K562 (cell line): ENCODE results near the gene GNPTAB. TPM values are rescaled to one million over a fixed set of nuclear protein-coding genes. Genes with fewer than 3 reads are reported as not detected.

Source experiments
- CBX5 ChIP-seq: IDR thresholded peaks from 2 replicates; pipeline ENCODE4 v1.6.1; 2014; ENCODE audit warnings: low read depth, borderline replicate concordance
- FOXK2 ChIP-seq, 2 experiments: fragments of 450-650 bp; IDR thresholded peaks in 1 of 2; conservative IDR thresholded peaks in 1 of 2; 2 replicates each; pipeline ENCODE4 v1.6.1; 2016; ENCODE audit warnings: low read depth in 2 of 2, mild to moderate bottlenecking in 1 of 2
- IRF2 ChIP-seq: sonication (generic); formaldehyde crosslinking; IDR thresholded peaks from 2 replicates; pipeline ENCODE4 v1.8.1; 2022; ENCODE audit warnings: mild to moderate bottlenecking, missing genetic modification reagents
- SRSF1 ChIP-seq: fragments of 200-400 bp; formaldehyde crosslinking; IDR thresholded peaks from 2 replicates; pipeline ENCODE4 v1.6.1; 2017; ENCODE audit warnings: mild to moderate bottlenecking, low read depth, low read length, moderate library complexity
- ZNF384 ChIP-seq: IDR thresholded peaks from 2 replicates; pipeline ENCODE4 v1.6.1; 2012; ENCODE audit warnings: low read depth, low read length, improper control_type of control experiment
- polyA plus RNA-seq, 8 experiments: library from polyadenylated mRNA; depleted of rRNA in 4 of 8; stranded (reverse) in 5 of 8; unstranded in 3 of 8; fragments of >200 nt; fragmentation: Nextera tagmentation in 2 of 8; fragmentation: Illumina TruSeq in 1 of 8; extraction: Ambion mirVana in 2 of 8; extraction: Trizol in 1 of 8; gene quantifications; 2 replicates each; pipeline versions ENCODE4 v1.2.1 to v1.2.3, GENCODE V29; 2011 to 2014; ENCODE audit warnings: inconsistent platforms in 1 of 8, missing spikeins in 1 of 8
- total RNA-seq, 7 experiments: library from RNA; depleted of rRNA in 6 of 7; stranded (reverse); fragments of >200 nt in 6 of 7; fragmentation: Illumina TruSeq in 2 of 7; extraction: Trizol in 2 of 7; gene quantifications; 2 replicates each; pipeline versions ENCODE4 v1.2.1 to v1.2.3, GENCODE V29; 2011 to 2021; ENCODE audit warnings: low replicate concordance in 1 of 7
- TF ChIP-seq, protein P1 (sequence below): fragments of 250-450 bp; sonication (Bioruptor Pico); IDR thresholded peaks from 2 replicates; pipeline ENCODE4 v1.5.0; 2020; ENCODE audit warnings: mild to moderate bottlenecking
- TF ChIP-seq, protein P2 (sequence below): fragments of 450-650 bp; formaldehyde crosslinking; IDR thresholded peaks from 2 replicates; pipeline ENCODE4 v1.4.0; 2022; ENCODE audit warnings: missing genetic modification characterization
- TF ChIP-seq, protein P3 (sequence below), 2 experiments: fragments of 450-650 bp; IDR thresholded peaks; 2 replicates each; pipeline ENCODE4 v1.6.1; 2016; ENCODE audit warnings: mild to moderate bottlenecking in 2 of 2, borderline replicate concordance in 1 of 2, low read depth in 1 of 2, moderate library complexity in 1 of 2
- TF ChIP-seq, protein P4 (sequence below): sonication (generic); formaldehyde crosslinking; IDR thresholded peaks from 2 replicates; pipeline ENCODE4 v1.8.0; 2023; ENCODE audit warnings: missing genetic modification reagents, mild to moderate bottlenecking, borderline replicate concordance

GNPTAB gene
- total and polyA plus RNA-seq, 9 of the 15 experiments (the other 6 are each of a cell fraction or from before 2014, with no cell fraction given) = 5.9 to 23.2 (median 19.3) TPM

DNA sequence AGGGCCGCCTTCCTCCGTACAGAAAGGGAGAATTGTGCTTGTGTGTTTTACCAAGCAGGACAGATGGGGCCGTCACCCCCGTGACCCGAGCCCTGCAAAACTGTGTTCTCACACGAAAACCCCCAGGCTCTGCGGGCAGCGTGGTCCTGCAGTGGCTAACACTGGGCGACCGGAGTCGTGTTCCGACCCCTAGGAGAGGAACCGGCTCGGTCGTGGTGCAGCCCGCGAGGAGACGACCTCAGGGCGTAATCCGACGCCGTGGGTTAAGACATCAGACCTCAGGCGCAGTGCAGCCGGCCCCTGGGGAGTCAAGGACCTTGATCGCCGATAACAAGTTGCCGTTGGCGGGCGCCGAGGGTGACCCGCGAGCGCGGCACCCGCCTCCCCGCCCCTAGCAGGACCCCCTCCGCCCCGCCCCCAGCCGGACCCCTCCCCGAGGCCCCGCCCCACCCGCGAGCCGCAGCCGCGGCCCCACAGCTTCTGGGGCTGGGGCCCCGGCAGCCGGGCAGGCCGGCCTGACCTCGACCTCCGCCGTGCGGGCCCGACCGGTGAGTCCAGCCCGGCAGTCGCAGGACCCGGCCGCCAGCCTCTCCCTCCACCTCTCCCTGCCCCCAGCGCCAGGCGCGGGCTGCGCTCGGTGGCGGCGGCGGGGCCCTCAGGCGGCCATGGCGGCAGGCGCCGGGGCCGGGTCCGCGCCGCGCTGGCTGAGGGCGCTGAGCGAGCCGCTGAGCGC is 133.4 kb downstream of the GNPTAB start, which contains the start of gene CHPT1 (continued):
- TF ChIP-seq CBX5 = no peak
- TF ChIP-seq IRF2 (CRISPR knock-in tag) = no peak
- TF ChIP-seq SRSF1 = no peak
- TF ChIP-seq, protein P1, sequence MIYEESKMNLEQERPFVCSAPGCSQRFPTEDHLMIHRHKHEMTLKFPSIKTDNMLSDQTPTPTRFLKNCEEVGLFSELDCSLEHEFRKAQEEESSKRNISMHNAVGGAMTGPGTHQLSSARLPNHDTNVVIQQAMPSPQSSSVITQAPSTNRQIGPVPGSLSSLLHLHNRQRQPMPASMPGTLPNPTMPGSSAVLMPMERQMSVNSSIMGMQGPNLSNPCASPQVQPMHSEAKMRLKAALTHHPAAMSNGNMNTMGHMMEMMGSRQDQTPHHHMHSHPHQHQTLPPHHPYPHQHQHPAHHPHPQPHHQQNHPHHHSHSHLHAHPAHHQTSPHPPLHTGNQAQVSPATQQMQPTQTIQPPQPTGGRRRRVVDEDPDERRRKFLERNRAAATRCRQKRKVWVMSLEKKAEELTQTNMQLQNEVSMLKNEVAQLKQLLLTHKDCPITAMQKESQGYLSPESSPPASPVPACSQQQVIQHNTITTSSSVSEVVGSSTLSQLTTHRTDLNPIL (CRISPR knock-in tag) = no peak
- TF ChIP-seq, protein P2, sequence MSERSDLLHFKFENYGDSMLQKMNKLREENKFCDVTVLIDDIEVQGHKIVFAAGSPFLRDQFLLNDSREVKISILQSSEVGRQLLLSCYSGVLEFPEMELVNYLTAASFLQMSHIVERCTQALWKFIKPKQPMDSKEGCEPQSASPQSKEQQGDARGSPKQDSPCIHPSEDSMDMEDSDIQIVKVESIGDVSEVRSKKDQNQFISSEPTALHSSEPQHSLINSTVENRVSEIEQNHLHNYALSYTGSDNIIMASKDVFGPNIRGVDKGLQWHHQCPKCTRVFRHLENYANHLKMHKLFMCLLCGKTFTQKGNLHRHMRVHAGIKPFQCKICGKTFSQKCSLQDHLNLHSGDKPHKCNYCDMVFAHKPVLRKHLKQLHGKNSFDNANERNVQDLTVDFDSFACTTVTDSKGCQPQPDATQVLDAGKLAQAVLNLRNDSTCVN = no peak
- TF ChIP-seq, protein P3, sequence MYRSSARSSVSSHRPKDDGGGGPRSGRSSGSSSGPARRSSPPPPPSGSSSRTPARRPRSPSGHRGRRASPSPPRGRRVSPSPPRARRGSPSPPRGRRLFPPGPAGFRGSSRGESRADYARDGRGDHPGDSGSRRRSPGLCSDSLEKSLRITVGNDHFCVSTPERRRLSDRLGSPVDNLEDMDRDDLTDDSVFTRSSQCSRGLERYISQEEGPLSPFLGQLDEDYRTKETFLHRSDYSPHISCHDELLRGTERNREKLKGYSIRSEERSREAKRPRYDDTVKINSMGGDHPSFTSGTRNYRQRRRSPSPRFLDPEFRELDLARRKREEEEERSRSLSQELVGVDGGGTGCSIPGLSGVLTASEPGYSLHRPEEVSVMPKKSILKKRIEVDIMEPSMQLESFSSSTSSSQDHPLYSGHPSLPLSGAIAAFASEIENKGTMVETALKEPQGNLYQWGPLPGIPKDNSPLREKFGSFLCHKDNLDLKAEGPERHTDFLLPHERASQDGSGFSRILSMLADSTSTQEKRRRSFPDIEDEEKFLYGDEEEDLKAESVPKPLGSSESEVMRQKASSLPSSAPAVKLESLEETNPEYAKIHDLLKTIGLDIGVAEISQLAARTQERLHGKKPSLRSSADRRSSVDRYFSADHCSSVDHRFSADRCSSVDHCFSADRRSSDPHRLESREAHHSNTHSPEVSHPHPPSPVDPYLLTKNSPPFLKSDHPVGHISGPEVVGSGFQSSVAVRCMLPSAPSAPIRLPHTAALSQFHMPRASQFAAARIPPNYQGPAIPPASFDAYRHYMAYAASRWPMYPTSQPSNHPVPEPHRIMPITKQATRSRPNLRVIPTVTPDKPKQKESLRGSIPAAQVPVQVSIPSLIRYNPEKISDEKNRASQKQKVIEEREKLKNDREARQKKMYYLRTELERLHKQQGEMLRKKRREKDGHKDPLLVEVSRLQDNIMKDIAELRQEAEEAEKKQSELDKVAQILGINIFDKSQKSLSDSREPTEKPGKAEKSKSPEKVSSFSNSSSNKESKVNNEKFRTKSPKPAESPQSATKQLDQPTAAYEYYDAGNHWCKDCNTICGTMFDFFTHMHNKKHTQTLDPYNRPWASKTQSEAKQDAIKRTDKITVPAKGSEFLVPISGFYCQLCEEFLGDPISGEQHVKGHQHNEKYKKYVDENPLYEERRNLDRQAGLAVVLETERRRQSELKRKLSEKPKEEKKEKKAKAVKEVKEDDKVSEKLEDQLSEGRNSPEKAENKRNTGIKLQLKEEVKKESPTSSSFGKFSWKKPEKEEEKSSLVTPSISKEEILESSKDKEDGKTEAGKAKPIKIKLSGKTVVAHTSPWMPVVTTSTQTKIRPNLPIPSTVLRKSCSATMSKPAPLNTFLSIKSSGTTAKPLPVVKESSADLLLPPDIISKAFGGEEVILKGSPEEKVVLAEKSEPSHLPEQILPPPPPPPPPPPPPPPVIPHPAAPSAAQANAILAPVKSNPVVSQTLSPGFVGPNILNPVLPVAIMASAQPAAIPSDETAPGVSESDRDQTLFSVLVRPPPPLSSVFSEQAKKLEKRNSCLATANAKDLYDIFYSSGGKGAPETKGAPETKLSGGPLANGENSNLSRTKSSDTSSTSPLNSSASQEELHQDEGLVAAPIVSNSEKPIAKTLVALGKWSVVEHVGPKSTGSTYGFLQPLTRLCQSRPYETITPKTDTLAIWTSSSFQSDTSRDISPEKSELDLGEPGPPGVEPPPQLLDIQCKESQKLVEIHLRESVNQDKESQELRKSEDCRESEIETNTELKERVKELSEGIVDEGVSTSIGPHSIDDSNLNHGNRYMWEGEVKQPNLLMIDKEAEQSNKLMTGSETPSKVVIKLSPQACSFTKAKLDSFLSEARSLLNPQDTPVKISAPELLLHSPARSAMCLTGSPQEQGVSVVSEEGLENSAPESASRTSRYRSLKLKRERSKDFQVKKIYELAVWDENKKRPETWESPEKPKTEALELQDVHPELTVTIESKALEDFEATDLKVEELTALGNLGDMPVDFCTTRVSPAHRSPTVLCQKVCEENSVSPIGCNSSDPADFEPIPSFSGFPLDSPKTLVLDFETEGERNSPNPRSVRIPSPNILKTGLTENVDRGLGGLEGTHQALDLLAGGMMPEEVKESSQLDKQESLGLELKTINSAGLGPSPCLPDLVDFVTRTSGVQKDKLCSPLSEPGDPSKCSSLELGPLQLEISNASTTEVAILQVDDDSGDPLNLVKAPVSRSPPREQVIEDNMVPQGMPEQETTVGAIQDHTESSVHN (IDR thresholded peaks at IDR 0.05; ENCODE audit: borderline replicate concordance in 1 of 2, low read depth in 1 of 2) = no peak
- TF ChIP-seq, protein P4, sequence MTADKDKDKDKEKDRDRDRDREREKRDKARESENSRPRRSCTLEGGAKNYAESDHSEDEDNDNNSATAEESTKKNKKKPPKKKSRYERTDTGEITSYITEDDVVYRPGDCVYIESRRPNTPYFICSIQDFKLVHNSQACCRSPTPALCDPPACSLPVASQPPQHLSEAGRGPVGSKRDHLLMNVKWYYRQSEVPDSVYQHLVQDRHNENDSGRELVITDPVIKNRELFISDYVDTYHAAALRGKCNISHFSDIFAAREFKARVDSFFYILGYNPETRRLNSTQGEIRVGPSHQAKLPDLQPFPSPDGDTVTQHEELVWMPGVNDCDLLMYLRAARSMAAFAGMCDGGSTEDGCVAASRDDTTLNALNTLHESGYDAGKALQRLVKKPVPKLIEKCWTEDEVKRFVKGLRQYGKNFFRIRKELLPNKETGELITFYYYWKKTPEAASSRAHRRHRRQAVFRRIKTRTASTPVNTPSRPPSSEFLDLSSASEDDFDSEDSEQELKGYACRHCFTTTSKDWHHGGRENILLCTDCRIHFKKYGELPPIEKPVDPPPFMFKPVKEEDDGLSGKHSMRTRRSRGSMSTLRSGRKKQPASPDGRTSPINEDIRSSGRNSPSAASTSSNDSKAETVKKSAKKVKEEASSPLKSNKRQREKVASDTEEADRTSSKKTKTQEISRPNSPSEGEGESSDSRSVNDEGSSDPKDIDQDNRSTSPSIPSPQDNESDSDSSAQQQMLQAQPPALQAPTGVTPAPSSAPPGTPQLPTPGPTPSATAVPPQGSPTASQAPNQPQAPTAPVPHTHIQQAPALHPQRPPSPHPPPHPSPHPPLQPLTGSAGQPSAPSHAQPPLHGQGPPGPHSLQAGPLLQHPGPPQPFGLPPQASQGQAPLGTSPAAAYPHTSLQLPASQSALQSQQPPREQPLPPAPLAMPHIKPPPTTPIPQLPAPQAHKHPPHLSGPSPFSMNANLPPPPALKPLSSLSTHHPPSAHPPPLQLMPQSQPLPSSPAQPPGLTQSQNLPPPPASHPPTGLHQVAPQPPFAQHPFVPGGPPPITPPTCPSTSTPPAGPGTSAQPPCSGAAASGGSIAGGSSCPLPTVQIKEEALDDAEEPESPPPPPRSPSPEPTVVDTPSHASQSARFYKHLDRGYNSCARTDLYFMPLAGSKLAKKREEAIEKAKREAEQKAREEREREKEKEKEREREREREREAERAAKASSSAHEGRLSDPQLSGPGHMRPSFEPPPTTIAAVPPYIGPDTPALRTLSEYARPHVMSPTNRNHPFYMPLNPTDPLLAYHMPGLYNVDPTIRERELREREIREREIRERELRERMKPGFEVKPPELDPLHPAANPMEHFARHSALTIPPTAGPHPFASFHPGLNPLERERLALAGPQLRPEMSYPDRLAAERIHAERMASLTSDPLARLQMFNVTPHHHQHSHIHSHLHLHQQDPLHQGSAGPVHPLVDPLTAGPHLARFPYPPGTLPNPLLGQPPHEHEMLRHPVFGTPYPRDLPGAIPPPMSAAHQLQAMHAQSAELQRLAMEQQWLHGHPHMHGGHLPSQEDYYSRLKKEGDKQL (CRISPR knock-in tag) = no peak
- TF ChIP-seq FOXK2 (conservative IDR thresholded peaks at IDR 0.05 in 1 of 2, IDR thresholded peaks at IDR 0.05 in 1 of 2; ENCODE audit: low read depth in 2 of 2) = no peak
- no peak for TF ChIP-seq ZNF384
